C4-2B (cell line): Measurements from ENCODE around the gene ZSWIM4.

Source experiments
- H3K27ac ChIP-seq: fragments of 450-650 bp; 2 replicates; pipeline ENCODE4 v1.5.1; 2017
- CTCF ChIP-seq: fragments of 450-650 bp; conservative IDR thresholded peaks from 2 replicates; pipeline ENCODE4 v1.5.1; 2017; ENCODE audit warnings: mild to moderate bottlenecking
- ZFX ChIP-seq: fragments of 450-650 bp; IDR thresholded peaks from 2 replicates; pipeline ENCODE4 v1.6.1; 2017

ZSWIM4 gene

DNA sequence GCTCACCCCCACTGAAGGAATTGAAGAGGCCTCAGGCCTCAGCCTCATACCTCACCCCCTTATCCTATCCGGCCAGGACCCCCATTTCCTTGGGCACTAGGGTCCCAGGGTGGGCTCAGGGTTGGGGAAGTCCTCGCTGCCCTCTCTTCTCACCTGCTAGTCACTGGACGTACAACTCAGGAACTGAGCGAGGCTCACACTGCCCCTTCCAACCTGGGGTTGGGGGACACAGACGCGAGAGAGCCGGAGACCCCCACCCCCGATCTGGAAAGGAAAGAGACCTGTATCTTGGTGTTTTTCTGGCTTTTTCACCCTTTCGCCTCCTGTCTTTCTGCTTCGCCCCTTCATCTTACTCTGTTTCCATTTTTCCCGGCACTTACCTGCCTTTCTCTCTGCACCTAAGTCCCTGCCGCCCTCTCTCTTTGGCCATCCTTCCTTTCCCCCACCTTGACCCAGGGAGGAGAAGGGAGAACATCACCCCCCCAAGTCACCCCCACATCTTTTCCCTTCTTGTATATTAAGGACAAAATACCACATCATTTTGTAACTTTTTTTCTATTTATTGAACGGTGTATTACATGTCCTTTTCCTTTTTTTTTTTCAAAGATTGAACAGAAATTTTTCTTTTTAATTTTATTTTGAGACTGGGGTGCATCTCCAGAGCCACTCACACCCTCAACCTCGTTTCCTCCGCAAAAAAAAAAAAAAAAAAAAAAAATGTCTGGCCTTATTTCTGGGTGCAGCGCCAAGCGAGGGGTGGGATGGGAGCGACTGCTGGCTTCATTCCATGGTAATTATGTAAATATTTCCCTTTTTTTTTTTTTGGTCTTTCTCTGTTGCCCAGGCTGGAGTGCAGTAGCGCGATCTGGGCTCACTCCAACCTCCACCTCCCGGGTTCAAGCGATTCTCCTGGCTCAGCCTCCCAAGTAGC, 36.6 kb downstream of the ZSWIM4 start:
- TF ChIP-seq CTCF: no peak
- TF ChIP-seq ZFX: no peak
- H3K27ac ChIP-seq: no peak overlapping the region

DNA sequence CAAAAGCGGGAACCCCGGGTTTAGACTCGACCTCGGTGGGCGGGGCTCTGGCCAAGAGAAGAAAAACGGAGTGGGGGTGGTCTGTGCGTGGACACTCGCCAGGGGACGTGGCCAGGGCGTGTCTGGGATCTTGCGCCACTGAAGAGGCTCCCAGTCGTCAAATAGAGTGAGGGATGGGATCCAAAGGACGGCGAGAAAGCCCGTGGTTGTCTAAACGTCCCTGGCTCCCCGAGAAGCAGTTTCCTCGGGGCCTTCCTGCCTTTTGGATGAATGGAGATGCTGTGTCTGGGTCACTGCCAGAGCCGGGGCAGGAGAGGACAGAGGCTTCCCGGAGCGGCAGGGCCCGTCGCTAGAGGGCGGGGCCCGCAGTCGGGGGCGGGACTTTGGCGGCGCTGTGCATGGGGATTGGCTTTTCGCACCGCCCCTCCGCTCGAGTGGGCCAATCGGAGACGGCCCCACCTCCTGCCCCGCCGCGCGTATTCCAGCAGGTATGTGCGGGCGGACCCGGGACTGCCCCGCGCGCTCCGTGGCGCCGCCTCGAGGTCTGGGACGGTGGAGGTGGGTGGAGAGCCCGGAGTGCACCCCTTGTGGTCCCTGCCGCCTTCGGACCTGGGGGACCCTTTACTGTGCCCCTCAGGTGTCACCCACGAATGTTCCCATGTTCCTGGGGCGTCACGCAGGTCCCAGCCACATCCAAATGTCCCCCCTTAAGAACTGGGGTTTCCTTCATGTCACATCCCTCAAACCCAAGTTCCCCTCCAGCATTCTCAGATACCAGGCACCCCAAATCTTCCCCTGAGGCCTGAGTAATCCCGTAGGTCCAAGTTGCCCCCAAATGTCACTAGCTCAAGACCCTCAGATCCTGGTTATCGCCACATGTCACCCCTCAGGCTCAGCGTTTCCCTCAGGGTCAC, 38.3 kb downstream of the ZSWIM4 start:
- TF ChIP-seq ZFX: no peak
- TF ChIP-seq CTCF: no peak; the same call in 1 of the 2 replicates
- peak overlapping the region; percentile 45 for H3K27ac ChIP-seq

- H3K27ac ChIP-seq: peak overlapping the region; percentile 45
- TF ChIP-seq ZFX (no peak), CTCF (no peak)
These were observed 39.2 kb downstream of the ZSWIM4 start for GRCh38 chr19:13834244-13835069.

DNA sequence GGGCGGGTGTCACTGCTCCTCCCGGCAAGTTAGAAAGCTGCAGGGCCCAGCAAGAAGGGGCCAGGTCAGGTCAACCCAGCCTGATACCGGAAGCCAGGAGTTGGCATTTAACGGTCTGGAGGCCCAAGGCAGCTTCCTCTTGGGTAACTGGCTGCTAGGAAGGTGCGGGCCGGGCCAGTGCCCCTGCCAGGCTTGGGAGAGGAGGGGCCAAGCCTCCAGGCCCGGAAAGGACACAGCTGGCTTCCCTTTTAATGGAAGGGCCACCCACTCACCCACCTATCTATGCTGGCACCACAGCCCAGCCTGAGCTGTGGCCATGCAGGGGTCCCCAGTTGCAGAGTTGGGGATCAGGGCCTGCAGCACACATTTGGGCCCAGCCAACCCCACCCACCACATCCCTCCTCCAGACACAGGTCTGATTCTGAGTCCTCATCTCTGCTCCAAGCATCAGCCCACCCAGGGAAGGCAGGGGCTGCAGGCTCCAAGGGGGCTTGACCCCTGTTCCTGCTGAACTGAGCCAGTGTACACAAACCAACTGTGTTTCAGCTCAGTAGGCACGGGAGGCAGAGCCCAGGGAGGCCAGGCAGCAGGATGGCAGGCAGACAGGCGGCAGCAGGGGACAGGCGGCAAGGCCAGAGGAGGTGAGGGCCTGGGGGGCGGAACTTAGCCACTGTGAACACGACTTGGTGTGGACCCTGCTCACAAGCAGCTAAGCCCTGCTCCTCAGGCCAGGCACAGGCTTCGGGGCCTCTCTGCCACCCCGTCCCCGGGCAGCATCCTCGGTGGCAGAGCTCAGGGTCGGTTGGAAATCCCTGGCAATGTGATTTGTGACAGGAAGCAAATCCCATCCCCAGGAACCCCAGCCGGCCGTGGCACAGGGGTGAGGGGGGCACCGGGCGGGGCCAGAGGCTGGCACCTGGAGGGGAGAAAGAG, 40.8 kb downstream of the ZSWIM4 start:
- no peak overlapping the region for H3K27ac ChIP-seq
- TF ChIP-seq ZFX (no peak), CTCF (no peak)

DNA sequence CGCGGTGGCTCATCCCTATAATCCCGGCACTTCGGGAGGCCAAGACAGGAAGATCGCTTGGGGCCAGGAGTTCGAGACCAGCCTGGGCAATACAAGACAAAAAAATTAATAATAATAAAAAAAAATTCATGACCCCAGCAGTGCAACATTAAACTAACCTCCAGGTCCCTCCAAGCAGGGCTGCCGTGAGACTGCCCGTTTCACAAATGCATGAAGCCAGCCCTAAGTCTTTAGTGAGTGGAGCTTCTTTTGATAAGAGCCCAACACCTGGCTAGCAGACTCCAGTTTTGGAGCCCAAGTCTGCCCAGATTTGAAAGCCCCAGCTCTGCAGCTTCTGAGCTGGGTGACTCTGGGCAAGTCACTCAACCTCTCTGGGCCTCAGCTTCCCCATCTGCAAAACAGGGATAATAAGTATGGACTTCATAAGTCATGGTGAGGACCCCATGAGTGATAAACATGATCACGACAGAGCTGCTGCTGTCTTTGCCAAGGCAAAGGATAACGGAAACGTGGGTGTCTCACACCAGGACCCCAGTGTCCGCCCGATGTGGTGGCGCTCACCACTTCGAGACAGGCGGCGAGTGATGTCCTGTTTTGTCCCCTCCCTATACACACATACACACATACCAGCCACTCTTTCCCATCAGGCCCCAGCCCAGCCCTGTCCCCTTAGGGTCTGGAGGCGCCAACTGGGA, 43.3 kb downstream of the ZSWIM4 start:
- TF ChIP-seq ZFX: no peak
- TF ChIP-seq CTCF: no peak
- H3K27ac ChIP-seq: no peak overlapping the region
